ENCODE results near the gene SHB. TPM values are rescaled to one million over a fixed set of nuclear protein-coding genes. Genes with fewer than 3 reads are reported as not detected.

Gene SHB
- total RNA-seq, 6 donors from 2014 or later, result 29.3 to 51.2 (median 33.3) TPM

DNA sequence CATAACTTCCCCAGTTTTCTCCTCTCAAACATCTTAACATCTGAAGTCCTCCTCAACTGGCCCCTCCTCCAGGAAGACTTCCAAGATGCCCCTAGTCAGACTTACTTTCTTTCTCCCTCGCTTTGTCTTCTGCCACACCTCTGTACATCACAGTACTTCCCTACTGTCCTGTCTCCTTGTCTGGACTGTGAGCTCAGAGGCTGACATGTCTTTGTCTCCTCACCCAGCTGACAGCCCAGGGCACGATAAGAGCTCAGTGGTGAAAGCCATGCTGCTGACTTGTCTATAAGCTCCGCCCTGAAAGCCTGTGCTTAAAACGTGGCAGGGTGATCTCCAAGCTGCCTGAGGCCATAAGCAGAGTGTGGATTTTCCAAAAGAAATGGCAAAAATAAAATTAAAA is 132.1 kb downstream of the SHB start:
- WGBS, 2 donors, result 57 to 65% methylated on average over 4 of the region's 4 CpGs
- ATAC-seq (ENCODE audit: low FRiP score in 2 of 2), result no peak
- Histone ChIP-seq H3K9me3 (no peaks in the 10 kb centered on the region), H3K4me3 (no peak overlapping the region), H3K36me3 (no peaks in the 10 kb centered on the region), H3K27ac (no peak overlapping the region), H3K27me3 (no peaks in the 10 kb centered on the region), H3K4me1 (peaks cover 0 to 20% (median 8%) of the 10 kb centered on the region in 4 donors)
- DNase-seq, result peak in 1 of 2 donors; percentile 42
- TF ChIP-seq POLR2A (IDR thresholded peaks at IDR 0.05) (no peak), POLR2AphosphoS5 (IDR thresholded peaks at IDR 0.05) (no peak), EP300 (IDR thresholded peaks at IDR 0.05) (no peak)
- TF ChIP-seq, protein P1, sequence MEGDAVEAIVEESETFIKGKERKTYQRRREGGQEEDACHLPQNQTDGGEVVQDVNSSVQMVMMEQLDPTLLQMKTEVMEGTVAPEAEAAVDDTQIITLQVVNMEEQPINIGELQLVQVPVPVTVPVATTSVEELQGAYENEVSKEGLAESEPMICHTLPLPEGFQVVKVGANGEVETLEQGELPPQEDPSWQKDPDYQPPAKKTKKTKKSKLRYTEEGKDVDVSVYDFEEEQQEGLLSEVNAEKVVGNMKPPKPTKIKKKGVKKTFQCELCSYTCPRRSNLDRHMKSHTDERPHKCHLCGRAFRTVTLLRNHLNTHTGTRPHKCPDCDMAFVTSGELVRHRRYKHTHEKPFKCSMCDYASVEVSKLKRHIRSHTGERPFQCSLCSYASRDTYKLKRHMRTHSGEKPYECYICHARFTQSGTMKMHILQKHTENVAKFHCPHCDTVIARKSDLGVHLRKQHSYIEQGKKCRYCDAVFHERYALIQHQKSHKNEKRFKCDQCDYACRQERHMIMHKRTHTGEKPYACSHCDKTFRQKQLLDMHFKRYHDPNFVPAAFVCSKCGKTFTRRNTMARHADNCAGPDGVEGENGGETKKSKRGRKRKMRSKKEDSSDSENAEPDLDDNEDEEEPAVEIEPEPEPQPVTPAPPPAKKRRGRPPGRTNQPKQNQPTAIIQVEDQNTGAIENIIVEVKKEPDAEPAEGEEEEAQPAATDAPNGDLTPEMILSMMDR (IDR thresholded peaks at IDR 0.05), result no peak

GRCh38 chr9:37936376-37936775 is 132.7 kb downstream of the SHB start:
- no peaks in the 10 kb centered on the region for H3K9me3 ChIP-seq
- TF ChIP-seq EP300 (IDR thresholded peaks at IDR 0.05) (no peak), POLR2AphosphoS5 (IDR thresholded peaks at IDR 0.05) (no peak), POLR2A (IDR thresholded peaks at IDR 0.05) (no peak)
- TF ChIP-seq, protein P1 (IDR thresholded peaks at IDR 0.05), result no peak
- 81 to 87% methylated on average over 5 of the region's 5 CpGs for WGBS, 2 donors
- H3K27me3 ChIP-seq, result no peaks in the 10 kb centered on the region
- no peak overlapping the region for H3K4me3 ChIP-seq
- H3K4me1 ChIP-seq, result peaks cover 0 to 20% (median 8%) of the 10 kb centered on the region in 4 donors
- no peak overlapping the region for H3K27ac ChIP-seq
- H3K36me3 ChIP-seq, result no peaks in the 10 kb centered on the region
- DNase-seq, result no peak
- ATAC-seq (ENCODE audit: low FRiP score in 2 of 2), result no peak

DNA sequence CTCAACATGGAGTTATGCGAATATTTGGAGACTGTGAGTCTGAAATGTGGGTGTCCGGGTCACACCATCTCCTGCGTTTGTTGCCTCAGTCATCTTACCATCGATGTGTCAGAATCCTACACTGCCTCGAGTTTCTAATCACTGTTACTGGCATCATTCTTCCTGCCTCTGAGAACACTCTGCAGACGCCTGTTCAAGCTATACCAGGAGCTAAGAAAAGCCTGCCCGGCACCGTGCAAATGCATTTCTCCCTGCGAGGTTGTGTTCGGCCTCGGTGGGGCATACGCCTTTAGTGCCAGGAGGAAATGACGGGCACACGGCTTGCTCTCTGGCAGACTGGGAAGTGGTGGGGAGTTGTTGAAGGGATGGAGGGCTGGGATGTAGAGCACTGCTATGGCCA is 133.9 kb downstream of the SHB start:
- H3K36me3 ChIP-seq, result no peaks in the 10 kb centered on the region
- no peak overlapping the region for H3K4me3 ChIP-seq
- ATAC-seq (ENCODE audit: low FRiP score in 2 of 2), result no peak
- no peak for TF ChIP-seq POLR2A (IDR thresholded peaks at IDR 0.05)
- TF ChIP-seq EP300 (IDR thresholded peaks at IDR 0.05), result no peak
- TF ChIP-seq POLR2AphosphoS5 (IDR thresholded peaks at IDR 0.05), result no peak
- TF ChIP-seq, protein P1 (IDR thresholded peaks at IDR 0.05), result no peak
- WGBS, 2 donors, result 90 to 91% methylated on average over 14 of the region's 14 CpGs
- H3K27me3 ChIP-seq, result no peaks in the 10 kb centered on the region
- peaks cover 0 to 20% (median 8%) of the 10 kb centered on the region in 4 donors for H3K4me1 ChIP-seq
- H3K9me3 ChIP-seq, result no peaks in the 10 kb centered on the region
- DNase-seq, result no peak
- no peak overlapping the region for H3K27ac ChIP-seq

DNA sequence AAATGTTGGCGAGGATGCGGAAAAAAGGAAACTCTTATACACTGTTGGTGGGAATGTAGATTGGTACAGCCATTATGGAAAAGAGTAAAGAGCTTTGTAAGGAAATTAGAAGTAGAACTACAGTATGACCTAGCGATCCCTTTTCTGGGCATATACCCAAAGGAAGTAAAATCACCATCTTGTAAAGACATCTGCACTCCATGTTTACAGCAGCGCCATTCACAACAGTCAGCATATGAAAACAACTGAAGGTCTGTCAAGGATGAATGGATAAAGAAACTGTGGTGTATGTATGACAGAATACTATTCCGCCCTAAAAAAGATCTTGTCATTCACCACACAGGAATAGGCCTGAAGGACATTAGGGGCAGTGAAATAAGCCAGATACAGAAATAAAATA is 137.4 kb downstream of the SHB start:
- DNase-seq (no peak), ATAC-seq (ENCODE audit: low FRiP score in 2 of 2) (no peak)
- Histone ChIP-seq H3K4me3 (no peak overlapping the region), H3K4me1 (peaks cover 4 to 14% (median 9%) of the 10 kb centered on the region in 4 donors), H3K9me3 (no peaks in the 10 kb centered on the region), H3K27me3 (no peaks in the 10 kb centered on the region), H3K36me3 (peaks cover 0 to 10% (median 0%) of the 10 kb centered on the region in 4 donors), H3K27ac (no peak overlapping the region)
- WGBS, 2 donors, result 88 to 95% methylated on average over 5 of the region's 5 CpGs
- no peak for TF ChIP-seq POLR2A (IDR thresholded peaks at IDR 0.05)
- TF ChIP-seq POLR2AphosphoS5 (IDR thresholded peaks at IDR 0.05), result no peak
- no peak for TF ChIP-seq EP300 (IDR thresholded peaks at IDR 0.05)
- TF ChIP-seq, protein P1 (IDR thresholded peaks at IDR 0.05), result no peak

DNA sequence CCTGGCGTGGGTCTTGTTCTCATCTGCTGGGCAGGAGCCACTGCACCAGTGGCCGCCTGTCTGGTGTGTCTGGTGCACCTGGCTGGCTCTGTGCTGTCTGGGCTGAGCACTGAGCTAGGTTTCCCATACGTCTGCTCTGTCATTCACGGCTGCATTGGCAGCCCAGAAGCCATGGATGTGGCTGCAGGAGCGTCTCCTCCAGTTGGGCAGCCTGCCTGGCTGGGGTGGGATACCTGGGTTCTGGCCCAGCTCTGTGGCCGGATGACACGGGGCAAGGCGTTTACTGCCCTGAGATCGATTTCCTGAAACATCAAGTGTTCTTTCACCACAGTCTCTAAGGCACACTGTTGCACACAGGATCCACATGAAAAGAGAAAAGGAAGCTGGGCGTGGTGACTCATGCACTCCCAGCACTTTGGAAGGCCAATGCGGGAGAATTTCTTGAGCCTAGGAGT is 139.6 kb downstream of the SHB start:
- no peak for ATAC-seq (ENCODE audit: low FRiP score in 2 of 2)
- WGBS, 2 donors, result 47 to 93% methylated on average over 3 to 9 of the region's 11 CpGs
- TF ChIP-seq POLR2AphosphoS5 (IDR thresholded peaks at IDR 0.05) (no peak), POLR2A (IDR thresholded peaks at IDR 0.05) (no peak), EP300 (IDR thresholded peaks at IDR 0.05) (no peak)
- TF ChIP-seq, protein P1 (IDR thresholded peaks at IDR 0.05), result no peak
- Histone ChIP-seq H3K4me3 (no peak overlapping the region), H3K27ac (no peak overlapping the region), H3K9me3 (no peaks in the 10 kb centered on the region), H3K36me3 (peaks cover 0 to 10% (median 0%) of the 10 kb centered on the region in 4 donors), H3K4me1 (peaks cover 6 to 31% (median 20%) of the 10 kb centered on the region in 4 donors), H3K27me3 (no peaks in the 10 kb centered on the region)
- peak in 1 of 2 donors; percentile 44 for DNase-seq
